Measurements from ENCODE around the gene NEURL1.

Gene NEURL1

DNA sequence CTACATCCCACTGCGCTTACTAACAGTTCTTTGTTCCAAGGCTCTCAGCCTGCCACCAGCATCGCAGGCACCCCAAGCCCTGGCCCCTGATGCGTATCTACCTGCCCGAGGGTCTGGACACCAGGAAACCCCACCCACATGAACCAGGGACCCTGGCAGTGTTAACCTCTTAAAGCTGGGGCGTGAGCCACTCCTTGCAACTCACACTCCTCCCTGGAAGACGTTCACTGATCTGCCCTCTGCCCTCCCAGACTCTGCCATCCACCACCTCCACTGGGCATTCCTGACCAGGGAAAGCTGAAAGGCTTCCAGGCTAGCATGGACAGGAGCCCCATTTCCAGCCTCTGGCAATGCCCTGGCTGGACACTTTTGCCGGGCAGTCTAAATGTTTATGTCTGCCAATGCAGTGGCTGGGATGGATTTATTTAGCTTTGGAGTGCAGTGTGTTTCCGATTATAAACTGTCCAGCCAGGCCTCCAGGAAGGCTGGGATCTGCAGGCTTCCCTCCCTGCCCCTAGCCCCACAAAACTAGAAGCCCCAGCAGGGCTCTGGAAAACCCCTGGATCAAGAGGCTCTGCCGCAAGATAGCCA, 117.5 kb downstream of the NEURL1 start:
- no peak for DNase-seq

DNA sequence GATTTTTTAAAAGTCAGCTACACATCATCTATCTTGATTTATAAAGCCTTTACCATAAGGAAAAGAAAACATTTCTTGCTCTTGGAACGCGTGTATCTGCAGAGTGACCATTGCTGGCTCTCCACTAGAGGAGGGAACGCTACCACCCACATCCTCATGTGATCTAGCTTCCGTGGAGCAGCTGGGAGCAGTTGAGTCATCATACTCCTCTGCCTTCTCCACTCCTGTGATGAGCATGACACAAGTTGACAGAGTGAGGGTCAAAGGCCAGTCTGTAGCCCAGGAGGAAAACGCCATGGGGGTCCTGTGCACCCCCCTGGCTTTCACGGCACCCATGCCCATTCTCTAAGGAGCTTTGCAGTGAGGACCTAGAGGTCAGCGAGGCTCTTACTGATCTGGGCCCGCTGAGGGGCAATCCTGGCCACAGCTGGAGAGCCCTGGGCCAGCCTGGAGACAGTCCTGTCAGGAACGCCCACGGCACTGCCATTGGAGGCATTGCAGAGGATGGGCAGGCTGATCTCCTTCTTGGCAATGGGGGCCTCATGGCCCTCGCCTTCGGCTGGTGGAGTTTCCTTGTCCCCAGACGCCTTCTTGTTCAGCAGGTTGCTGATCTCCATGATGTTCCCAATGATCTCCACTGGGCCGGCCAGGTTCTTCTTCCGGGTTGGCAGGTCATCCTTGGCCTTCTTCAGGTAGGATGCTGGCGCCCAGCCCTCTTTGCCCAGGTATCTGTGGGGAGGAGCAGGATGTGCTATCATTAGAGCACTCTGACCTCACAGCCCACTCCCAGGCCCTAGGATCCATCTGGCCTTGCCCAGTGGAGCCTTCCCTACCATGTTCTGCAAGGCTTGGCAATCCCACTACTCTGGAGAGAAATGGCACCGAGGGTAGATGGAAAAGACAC, 119.2 kb downstream of the NEURL1 start:
- DNase-seq: no peak

DNA sequence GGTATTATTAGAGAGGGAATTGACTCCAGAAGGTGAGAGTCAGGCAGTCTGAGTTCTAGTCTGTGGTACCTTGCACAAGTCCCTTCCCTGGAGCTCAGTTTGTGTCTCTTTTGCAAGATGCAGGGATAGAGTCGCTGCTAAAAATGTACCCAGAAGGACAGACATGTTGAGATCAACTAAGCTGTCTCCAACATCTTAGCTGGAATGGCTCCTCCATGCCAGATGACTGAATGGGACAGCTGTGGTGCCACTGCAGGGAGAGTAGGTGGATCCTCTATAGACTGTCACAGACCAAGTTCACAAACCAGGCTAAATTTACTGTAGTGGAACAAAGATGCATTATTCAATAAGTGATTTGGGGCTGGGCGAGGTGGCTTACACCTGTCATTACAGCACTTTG, 120.1 kb downstream of the NEURL1 start:
- no peak for DNase-seq

DNA sequence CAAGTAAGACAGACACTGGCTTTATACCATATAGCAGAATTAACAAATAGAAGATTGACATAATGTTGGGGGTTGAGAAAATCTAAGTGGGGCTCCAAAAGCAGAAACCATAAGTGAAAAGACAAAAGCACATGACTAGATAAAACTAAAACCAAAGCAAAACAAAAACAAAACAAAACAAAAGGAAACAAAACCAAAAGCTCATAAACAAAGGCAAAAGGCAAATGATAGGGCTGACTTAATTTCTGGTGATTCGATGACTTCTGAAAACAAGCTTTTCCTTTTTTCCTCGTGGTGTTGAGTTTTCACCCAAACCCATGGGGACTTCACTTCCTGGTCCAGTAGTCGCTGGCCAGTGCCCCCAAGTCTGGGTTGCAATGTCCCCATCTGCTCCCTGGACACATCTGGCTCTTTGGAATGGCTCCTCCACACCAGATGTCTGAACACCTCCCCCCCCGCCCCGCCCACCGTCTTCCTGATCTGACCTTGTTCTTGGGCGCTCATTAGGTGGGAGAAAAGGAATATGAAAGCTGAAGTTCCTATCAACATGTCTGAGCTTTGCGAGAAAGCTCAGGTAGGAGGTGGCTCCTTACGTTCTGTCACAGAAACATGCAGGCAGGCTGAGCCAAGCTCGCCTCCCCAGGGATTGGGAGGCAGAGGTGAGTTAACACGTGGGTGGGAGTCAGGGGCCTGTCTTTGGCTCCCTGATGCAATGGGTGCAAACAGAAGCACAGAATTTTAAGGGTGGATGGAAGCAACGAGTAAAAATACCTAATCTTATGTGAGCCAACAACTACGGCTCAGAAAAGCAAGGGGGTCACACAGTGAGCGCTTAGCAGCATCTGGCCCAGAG, 121.0 kb downstream of the NEURL1 start:
- no peak for DNase-seq

DNA sequence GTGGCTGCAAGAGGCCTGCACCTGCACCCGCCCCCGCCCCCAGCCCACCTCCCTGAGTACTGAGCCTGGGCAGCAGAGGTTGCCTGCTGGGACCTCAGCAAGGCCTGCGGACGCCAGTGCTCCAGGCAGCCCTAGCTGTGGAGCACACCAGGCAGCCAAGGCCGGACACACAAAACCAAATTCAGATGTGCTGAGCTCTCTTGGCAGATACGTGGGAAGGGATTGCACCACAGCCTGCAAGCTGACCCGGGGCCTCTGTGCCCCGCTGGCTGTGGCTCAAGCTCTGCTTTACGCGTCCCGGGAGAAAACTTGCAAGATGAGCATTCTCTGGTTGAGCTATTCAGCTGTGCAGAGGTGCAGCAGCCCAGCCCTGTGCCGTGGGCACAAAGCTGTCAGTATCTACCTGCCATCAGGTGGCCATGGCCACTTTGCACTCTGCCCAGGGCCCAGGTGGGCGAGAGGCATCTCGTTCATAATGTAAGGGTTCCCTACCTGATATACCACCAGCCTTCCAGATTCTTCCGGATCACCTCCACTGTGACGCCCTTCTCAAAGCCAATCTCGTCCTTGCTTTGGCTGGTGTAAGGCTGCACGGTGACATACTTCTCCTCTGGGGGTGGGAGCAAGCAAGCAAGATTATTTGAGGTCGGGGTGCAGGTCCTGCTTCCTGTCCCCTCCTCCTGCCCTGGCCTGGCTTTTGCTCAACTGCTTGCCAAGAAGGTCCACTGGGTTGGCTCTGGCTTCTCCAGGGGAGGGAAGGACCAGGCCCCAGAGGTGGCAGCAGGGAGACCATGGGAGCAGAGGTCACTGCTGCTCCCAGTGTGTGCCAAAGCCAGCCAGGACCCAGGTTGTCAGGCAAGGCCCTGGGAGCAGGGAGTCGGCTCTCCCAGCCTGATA, 123.4 kb downstream of the NEURL1 start:
- no peak for DNase-seq

DNA sequence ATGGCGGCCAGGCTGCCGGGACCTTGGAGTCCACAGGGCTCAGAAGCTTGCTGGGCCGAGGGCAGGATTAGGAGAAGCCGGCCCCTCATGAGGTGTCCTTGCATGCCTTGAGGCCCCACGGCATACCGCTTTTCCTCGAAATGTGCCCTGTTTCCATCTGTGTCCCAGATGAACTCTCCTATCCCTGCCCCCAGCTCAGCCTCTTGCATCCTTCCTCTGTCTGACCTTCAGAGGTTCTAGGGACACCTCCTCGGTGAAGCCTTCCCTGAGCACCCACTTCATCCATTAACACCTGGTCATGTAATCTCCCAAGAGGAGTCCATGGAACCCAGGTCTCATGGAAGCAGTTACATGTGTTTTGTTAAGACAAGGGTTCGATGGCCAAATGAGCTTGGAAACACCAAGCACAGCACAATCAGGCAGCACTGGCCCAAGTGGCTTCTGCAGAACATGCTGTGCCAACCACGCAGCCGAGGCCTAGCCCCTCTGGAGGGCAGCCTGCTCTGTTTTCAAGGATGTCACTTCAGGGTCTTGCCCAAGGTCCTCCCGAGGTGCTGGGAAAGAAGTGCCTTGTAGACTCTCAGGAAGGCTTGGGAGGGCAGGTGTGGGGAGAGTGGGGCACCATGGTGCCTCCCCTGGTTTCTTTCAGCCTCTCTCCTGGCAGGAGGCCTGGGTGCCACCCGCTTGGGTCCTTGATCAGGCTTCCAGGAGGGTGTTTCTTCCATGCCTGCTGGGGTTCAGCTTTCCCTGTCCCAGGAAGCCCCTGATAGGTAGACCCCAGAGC, 124.3 kb downstream of the NEURL1 start:
- DNase-seq: no peak

DNA sequence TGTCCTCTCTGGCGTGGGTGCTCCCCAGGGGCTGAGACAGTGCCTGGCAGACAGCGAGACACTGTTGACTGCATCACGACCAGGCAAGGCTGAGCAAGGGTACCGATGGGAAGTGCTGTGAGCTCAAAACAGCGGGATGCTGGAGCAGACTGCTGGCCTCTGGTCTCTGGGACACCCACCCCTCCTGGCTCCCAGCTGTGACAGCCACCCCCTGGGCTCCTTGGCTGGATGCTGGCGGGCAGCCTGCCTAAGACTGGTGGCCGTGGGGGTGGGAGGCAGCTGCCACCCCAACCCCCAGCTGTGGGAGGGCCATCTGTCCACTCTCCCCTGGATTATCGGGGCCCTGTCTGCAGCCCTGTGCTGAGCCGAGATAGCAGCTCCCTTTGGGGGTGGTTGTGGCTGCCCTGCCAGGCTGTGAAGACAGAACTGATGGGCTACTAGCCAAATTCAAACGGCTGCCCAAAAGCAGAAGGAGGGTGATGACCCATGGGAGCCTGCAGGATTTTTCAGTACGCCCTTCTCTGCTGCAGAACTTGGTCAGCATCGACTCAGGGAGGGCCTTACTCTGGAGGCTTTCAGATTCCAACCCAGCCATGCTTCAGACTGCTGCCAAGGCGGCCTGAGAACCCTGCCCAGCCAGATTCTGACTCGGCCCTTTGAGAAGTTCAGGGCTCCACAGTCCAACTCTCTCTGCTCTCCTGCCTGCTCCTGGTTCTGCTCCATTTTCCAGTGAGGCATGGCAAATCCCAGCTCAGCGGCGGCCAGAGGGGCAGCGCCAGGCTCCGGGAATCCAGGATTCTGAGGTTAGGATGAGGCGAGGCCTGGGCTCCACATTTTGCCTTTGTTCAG, 125.3 kb downstream of the NEURL1 start:
- no peak for DNase-seq

DNA sequence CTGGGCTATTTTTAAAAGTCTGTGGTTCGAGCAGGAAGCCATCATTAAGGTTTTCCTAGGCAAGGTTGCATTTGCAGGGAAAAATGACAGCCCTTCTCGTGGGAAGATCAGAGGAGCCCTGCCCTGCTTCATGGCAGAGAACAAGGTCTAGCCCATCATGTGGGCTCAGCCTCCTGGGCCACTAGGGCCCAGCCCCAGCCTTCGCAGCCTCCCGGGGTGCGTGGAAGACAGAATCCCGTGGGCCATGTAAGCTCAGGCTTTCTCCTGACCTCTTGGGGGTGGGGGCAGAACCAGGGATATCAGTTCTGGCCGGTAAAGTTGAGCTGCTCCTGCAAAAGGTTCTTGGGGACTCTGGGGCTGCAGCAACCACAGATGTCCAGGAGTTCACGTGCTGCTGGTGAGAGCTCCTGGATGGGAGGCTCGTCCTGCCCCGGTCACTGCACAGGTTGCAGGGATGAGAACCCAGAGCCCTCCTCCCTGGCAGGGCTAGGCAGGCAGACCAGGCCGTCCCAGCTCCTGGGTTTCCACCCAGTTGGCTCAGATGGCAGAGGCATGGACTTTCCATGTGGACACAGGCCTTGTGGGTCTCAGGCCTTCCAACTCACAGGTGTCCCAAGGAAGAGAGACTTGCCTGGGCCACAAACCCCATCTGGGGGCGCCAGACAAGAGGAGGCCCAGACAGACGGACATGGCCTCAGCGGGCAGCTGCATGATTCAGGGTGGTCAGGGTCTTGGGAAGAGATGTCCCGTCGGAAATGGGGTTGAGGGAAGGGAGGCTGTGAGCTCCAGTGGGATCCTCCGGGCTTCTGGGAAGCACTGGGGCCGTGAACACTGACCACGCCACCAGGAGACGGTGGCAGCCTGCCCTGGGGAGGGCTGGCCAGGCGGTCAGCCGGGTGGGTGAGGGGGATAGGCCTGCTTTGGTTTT, 126.2 kb downstream of the NEURL1 start:
- DNase-seq: no peak

DNA sequence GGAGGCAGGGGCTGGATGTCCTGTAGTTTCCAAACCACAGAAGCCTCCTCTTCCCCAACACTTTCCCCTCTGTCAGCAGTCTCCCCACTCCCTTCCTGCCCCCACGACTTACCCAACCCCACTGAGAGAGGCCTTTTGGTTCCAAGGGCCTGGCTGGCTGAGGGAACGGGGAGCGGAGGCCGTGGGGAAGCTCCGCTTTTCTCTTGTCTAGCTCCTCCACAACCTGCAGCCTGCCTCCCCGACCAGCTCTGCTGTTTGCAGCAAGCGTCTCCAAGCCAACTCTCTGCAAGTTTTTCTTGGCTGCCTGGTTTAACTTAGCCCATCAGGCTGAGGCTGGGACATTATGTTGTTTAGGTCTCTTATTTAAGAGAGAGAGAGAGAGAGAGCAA, 126.8 kb downstream of the NEURL1 start:
- no peak for DNase-seq

DNA sequence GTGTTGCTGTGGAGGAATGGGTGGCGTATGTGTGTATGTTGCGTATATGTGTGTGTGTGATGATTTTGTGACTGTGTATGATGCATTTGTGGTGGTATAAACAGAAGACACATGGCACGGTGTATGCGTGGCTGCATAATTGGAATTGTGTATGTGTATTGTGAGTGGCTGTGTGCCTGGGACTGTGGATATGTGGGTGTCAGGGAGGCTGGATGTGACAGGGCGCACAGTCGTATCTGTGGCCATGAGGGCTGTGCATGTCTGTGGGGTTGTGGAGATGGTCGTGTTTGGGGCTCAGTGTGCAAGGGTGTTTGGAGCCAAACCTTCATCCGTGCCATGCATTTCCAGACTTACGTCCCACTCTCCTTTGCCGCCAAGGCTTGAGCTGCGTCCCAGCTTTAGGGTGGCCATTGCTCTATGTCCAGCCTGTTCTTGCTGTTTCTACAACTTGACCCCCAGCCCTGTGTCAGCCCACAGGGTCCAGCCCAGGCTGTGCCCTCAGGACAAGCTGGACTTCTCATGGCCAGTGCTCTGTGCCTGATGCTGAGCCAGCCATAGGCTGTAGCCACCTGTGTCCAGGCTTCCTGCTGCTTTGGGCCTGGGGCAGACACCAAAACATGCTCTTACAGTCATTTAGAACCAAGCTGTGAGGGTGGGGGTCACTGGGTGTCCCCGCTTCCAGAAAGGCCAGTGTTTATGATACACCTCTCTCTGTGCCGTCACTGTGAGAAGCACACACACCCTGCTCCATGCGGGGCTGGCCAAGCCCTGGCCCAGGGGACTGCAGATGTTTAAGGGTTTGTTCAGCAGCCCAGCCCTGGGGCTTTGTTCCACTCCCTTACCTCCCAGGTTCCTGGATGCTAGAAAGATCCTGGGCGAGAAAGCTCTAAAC, 127.6 kb downstream of the NEURL1 start:
- DNase-seq: no peak

DNA sequence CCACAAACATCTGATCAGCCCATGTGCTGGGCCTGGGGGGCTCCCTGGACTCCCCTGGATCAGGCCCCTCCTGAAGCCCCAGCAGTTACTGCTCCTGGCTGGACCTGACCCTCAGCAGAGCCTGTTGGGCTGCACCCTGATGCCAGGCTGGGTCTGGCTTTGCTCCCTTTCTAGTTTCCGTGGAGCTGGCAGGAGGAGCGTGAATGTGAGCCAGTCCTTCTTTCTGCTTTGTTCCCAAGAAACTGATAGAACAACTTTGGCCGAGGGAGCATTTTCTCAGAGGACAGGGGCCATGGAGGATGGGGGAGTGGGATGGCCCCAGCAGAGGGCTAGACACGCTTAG, 128.2 kb downstream of the NEURL1 start:
- DNase-seq: no peak

DNA sequence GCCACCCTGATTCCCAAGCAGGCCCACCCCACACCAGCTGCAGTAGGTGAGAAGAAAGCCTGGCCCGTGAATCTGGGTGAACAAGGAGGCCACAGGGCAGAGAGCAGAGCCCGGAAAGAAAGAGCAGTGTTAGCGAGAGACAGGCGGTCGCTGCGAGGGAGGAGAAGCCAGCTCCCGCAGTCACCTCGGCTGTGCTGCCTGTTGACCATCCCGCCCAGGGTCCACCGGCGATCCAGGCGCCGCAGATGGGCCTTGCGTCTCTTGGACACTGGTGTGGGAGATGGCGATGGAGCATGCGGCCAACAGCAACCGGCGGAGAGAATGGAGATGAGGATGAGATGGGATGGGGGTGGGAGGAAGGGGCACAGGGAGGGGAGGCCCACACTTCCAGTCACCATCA, 128.8 kb downstream of the NEURL1 start:
- no peak for DNase-seq

DNA sequence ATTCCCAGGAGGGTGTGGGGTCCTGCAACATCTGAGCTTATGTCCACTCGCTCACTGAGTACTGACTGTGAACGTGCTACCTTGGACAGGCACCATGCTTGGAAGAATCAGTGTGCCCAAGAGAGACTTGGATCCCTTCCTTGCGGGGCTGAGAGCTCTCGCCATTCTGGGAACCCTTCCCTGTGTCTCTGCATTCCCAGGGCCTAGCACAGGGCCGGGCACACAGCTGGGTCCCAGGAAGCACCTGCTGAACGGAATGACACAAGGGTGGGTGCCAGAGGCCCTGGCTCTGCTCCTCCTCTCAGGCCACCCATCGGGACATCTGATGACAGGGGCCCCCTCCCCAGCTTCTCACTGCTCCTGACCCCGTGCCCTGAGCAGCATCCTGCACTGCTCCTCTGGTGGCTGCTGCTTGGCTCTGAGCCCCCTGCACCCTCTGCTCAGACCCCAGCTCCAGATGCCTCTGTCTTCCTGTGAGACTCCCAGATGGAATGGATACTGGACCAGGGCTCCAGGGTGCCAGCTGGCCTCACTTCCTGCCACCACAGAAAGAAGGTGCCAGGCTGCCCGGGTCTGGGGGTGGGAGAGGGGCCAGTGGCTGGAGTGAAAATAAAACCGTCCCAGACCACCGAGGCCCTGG, 129.6 kb downstream of the NEURL1 start:
- no peak for DNase-seq

DNA sequence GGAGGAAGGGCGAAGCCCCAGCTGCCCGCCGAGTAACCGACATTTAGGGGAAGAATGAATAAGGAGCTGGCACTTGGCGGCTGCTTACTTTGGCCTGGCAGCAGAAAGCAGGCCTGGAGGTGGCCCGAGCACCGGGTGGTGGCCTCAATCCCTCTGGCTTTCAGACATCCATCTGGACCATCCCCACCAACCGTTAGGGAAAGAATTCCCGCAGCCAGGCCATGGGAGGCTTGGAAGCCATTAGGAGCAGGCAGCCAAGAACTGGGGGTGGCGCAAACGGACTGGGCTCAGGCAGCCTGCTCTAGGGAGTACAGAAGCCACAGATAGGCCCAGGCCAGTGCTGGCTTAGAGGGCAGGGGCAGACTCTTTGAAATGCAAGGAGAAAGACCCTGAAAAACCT, 132.7 kb downstream of the NEURL1 start:
- no peak for DNase-seq

DNA sequence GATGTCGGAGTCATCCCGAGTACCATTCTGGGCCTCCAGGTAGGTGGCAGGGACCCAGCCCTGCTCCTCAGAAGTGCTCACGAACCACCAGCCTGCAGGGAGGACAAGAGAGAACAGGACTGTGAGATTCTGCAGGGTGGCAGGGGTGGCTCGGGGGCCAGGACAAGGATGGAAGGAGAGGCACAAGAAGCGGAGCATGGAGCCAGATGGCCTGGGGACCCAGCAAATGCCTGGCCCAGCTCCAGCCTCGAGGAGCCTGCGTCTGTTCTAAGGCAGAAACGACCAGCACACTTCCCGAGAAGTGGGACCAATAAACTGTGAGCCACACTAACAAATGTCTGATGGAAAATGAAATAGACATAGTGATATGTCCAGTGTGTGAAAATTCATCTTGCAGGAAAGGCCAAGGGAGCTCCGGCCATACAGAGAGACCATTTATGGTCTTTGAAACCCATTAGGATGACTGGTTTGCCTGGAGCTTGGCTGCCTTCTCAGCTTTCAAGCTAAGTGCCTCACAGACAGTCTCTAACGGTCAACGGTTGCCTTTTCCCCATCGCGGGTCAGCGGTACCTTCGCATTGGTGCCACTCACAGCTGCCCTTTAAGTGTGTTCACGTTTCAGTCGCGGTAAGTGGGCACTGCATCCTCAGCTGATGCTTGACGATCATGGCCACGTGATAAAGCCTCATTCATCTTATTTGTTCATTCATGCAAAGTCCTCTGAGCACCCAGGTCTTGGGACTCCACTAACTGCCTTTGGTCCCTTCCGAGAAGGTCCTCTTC, 133.8 kb downstream of the NEURL1 start:
- no peak for DNase-seq

DNA sequence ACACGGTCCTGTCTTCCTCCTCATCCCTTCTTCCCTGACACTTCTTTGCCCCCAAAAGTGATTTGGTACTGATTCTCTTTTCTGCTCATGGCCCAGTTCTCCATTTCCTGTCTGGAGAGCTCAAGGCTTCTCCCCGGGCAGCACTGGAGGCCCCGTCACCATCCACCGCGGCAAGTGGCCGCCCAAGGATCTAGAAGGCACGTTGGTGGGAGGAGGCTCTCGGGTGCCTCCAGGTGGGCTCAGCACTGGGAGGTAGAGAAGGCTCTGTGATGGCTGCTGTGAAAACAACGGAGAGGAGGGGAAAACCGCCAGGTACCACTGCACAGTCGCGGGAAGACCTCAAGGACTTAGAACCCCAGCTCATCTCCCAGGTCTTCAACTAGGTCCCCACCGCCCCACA, 134.4 kb downstream of the NEURL1 start:
- DNase-seq: no peak

DNA sequence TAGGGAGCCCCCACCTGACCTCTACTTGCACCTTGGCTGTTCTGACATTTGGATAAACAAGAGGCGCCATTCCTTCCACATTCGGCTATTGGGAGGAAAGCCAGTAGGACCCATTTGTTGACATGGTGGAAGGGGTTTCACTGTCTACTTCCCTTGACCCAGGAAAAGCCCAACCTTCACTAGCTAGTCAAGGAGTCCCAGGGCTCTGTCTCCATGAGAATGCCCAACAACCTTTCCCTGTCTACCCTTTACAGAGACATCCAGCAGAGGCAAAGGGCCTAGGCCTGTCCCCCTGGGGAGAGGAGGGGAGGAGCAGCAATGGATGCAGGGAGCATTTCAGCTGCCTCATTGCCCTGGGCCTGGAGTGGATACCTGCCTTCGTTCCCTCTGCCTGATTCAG, 136.1 kb downstream of the NEURL1 start:
- DNase-seq: no peak
